SU-DHL-6 (cell line): ENCODE results near the gene EPB41L3.

ENCODE experiments used
- H2AFZ ChIP-seq: fragments of 200-600 bp; sonication (generic); 2 replicates; pipeline ENCODE4 v1.6.1; 2014; ENCODE audit warnings: low read depth, mild to moderate bottlenecking, moderate library complexity, mixed read lengths, antibody characterized with exemption, low read length; ENCODE audit not compliant: severe bottlenecking
- H3F3A ChIP-seq: fragments of 200-600 bp; shearing (Covaris generic); 2 replicates; pipeline ENCODE4 v1.6.0; 2016; ENCODE audit warnings: antibody characterized with exemption, mild to moderate bottlenecking; ENCODE audit not compliant: insufficient read depth
- H3K27ac ChIP-seq: fragments of 200-600 bp; sonication (generic); 2 replicates; pipeline ENCODE4 v1.5.1; 2016; ENCODE audit warnings: low read depth, mild to moderate bottlenecking, low read length, moderate library complexity, mixed read lengths
- H3K27me3 ChIP-seq: fragments of 200-600 bp; sonication (generic), shearing (Covaris generic); 2 replicates; pipeline ENCODE4 v1.6.0; 2014; ENCODE audit warnings: mild to moderate bottlenecking, low read length
- H3K36me3 ChIP-seq: fragments of 200-600 bp; sonication (generic); 2 replicates; pipeline ENCODE4 v1.6.1; 2014; ENCODE audit warnings: mild to moderate bottlenecking, low read length, mixed read lengths
- H3K4me2 ChIP-seq: fragments of 300-600, 200-600 bp; shearing (Covaris generic), sonication (generic); 2 replicates; pipeline ENCODE4 v1.6.0; 2014; ENCODE audit warnings: low read length, low read depth, mild to moderate bottlenecking; ENCODE audit not compliant: poor library complexity, severe bottlenecking
- H3K4me3 ChIP-seq: fragments of 200-600 bp; sonication (generic); 2 replicates; pipeline ENCODE4 v1.5.1; 2014; ENCODE audit warnings: antibody characterized with exemption, low read length, mild to moderate bottlenecking, mixed read lengths; ENCODE audit not compliant: insufficient read depth, poor library complexity, severe bottlenecking
- H3K79me2 ChIP-seq: fragments of 200-600 bp; sonication (generic); 2 replicates; pipeline ENCODE4 v1.6.1; 2014; ENCODE audit warnings: mild to moderate bottlenecking, low read length, moderate library complexity; ENCODE audit not compliant: insufficient read depth
- H3K9ac ChIP-seq: fragments of 200-600 bp; sonication (generic); 2 replicates; pipeline ENCODE4 v1.7.0; 2014; ENCODE audit warnings: mild to moderate bottlenecking, low read length
- H3K9me2 ChIP-seq: fragments of 200-600 bp; sonication (generic); replicated peaks from 2 replicates; pipeline ENCODE4 v1.6.1; 2014; ENCODE audit warnings: low read length; ENCODE audit not compliant: insufficient read depth
- H3K9me3 ChIP-seq: fragments of 200-600 bp; sonication (generic); 2 replicates; pipeline ENCODE4 v1.6.1; 2014; ENCODE audit warnings: low read length, mixed read lengths; ENCODE audit not compliant: insufficient read depth
- H4K20me1 ChIP-seq: fragments of 200-600 bp; sonication (generic); 2 replicates; pipeline ENCODE4 v1.6.1; 2014; ENCODE audit warnings: low read depth, mild to moderate bottlenecking, antibody characterized with exemption, low read length, moderate library complexity, mixed read lengths
- CTCF ChIP-seq: fragments of 200-600 bp; sonication (generic); IDR thresholded peaks from one replicate; pipeline ENCODE4 v1.5.1; 2017; ENCODE audit warnings: antibody characterized with exemption, mild to moderate bottlenecking, low read length, moderate library complexity; ENCODE audit not compliant: insufficient read depth, poor library complexity, severe bottlenecking
- EZH2phosphoT487 ChIP-seq: fragments of 200-600 bp; sonication (generic), shearing (Covaris generic); conservative IDR thresholded peaks from 2 replicates; pipeline ENCODE4 v1.6.1; 2018; ENCODE audit warnings: mild to moderate bottlenecking, antibody characterized with exemption, low read length, moderate library complexity, mixed read lengths

EPB41L3 gene

GRCh38 chr18:5543773-5544389 lies at the start of gene EPB41L3:
Gene EPB41L3 (minus strand): TSS chr18:5543997. CDS start chr18:5489183, 54,814 bp downstream.
- Histone ChIP-seq H3K9me3 (no peaks in the 10 kb centered on the region), H3K36me3 (no peaks in the 10 kb centered on the region), H3F3A (no peaks in the 10 kb centered on the region), H3K4me3 (no peak within 1 kb of the TSS), H3K9ac (no peak within 1 kb of the TSS), H3K4me2 (no peak within 1 kb of the TSS), H3K9me2 (no peaks in the 10 kb centered on the region), H2AFZ (no peak within 1 kb of the TSS), H3K79me2 (no peaks in the 10 kb centered on the region), H4K20me1 (no peaks in the 10 kb centered on the region), H3K27me3 (no peaks in the 10 kb centered on the region), H3K27ac (no peak within 1 kb of the TSS)
- TF ChIP-seq CTCF (no peak), EZH2phosphoT487 (no peak)

- no peak overlapping the region for H3K4me2 ChIP-seq
- no peaks in the 10 kb centered on the region for H3K9me2 ChIP-seq
- H3K27ac ChIP-seq: no peak overlapping the region
- no peaks in the 10 kb centered on the region for H3K36me3 ChIP-seq
- H4K20me1 ChIP-seq: no peaks in the 10 kb centered on the region
- no peak overlapping the region for H2AFZ ChIP-seq
- TF ChIP-seq CTCF (no peak), EZH2phosphoT487 (no peak)
- H3F3A ChIP-seq: no peaks in the 10 kb centered on the region
- no peak overlapping the region for H3K4me3 ChIP-seq
- no peaks in the 10 kb centered on the region for H3K9me3 ChIP-seq
- H3K9ac ChIP-seq: no peak overlapping the region
- H3K27me3 ChIP-seq: no peaks in the 10 kb centered on the region
- H3K79me2 ChIP-seq: no peaks in the 10 kb centered on the region
Observed at GRCh38 chr18:5588529-5588928, 44.7 kb upstream of the EPB41L3 start.

- H3K9me2 ChIP-seq: no peaks in the 10 kb centered on the region
- no peak overlapping the region for H3K9ac ChIP-seq
- no peaks in the 10 kb centered on the region for H3F3A ChIP-seq
- H3K36me3 ChIP-seq: no peaks in the 10 kb centered on the region
- TF ChIP-seq CTCF: no peak
- no peak for TF ChIP-seq EZH2phosphoT487
- H4K20me1 ChIP-seq: no peaks in the 10 kb centered on the region
- no peak overlapping the region for H2AFZ ChIP-seq
- H3K79me2 ChIP-seq: no peaks in the 10 kb centered on the region
- no peaks in the 10 kb centered on the region for H3K9me3 ChIP-seq
- H3K27me3 ChIP-seq: no peaks in the 10 kb centered on the region
- H3K4me3 ChIP-seq: no peak overlapping the region
- no peak overlapping the region for H3K27ac ChIP-seq
- no peak overlapping the region for H3K4me2 ChIP-seq
Observed at GRCh38 chr18:5585653-5586052, 41.9 kb upstream of the EPB41L3 start.
